GM10248 (cell line): Measurements from ENCODE around the gene AQP1.

Experiments
- CTCF ChIA-PET: fragments of 300-600 bp; sonication (Branson Sonifier 250); formaldehyde crosslinking; extraction: SDS; loops from one replicate; lab custom pipeline; 2021; ENCODE audit warnings: antibody characterized with exemption; lab: Yijun Ruan, JAX
- POLR2A ChIA-PET: fragments of 350-650 bp; sonication (Branson Sonifier 250); formaldehyde crosslinking; extraction: SDS; loops from one replicate; lab custom pipeline; 2020; ENCODE audit warnings: antibody characterized with exemption; lab: Yijun Ruan, JAX
- DNase-seq: peaks from one replicate; pipeline ENCODE4 v3.0.0; 2012; ENCODE audit errors: extremely low spot score
- TF ChIP-seq, protein P1 (sequence below): IDR thresholded peaks from 2 replicates; pipeline ENCODE4 v1.5.1; 2012; ENCODE audit warnings: mild to moderate bottlenecking, low read depth; ENCODE audit errors: extremely low read depth, missing control alignments, control extremely low read depth

The AQP1 gene

DNA sequence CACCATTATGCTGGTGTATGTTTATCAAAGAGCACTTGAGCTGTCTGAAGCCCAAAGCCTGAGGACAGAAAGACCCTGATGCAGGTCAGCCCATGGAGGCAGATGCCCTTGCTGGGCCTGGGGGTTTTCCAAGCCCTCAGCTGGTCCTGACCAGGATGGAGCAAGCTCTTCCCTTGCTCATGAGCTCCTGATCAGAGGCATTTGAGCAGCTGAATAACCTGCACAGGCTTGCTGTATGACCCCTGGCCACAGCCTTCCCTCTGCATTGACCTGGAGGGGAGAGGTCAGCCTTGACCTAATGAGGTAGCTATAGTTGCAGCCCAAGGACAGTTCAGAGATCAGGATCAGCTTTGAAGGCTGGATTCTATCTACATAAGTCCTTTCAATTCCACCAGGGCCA lies 13.0 kb downstream of the AQP1 start:
- POLR2A ChIA-PET, result no interaction called here

DNA sequence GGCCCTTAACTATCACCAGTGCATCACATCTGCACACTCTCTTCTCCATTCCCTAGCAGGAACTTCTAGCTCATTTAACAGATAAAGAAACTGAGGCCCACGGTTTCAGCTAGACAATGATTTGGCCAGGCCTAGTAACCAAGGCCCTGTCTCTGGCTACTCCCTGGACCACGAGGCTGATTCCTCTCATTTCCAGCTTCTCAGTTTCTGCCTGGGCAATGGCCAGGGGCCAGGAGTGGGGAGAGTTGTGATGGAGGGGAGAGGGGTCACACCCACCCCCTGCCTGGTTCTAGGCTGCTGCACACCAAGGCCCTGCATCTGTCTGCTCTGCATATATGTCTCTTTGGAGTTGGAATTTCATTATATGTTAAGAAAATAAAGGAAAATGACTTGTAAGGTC lies 13.5 kb downstream of the AQP1 start:
- POLR2A ChIA-PET, result no interaction called here

More for the DNA sequence above, 13.0 kb downstream of the AQP1 start:
- DNase-seq, result no peak
- TF ChIP-seq, protein P1, sequence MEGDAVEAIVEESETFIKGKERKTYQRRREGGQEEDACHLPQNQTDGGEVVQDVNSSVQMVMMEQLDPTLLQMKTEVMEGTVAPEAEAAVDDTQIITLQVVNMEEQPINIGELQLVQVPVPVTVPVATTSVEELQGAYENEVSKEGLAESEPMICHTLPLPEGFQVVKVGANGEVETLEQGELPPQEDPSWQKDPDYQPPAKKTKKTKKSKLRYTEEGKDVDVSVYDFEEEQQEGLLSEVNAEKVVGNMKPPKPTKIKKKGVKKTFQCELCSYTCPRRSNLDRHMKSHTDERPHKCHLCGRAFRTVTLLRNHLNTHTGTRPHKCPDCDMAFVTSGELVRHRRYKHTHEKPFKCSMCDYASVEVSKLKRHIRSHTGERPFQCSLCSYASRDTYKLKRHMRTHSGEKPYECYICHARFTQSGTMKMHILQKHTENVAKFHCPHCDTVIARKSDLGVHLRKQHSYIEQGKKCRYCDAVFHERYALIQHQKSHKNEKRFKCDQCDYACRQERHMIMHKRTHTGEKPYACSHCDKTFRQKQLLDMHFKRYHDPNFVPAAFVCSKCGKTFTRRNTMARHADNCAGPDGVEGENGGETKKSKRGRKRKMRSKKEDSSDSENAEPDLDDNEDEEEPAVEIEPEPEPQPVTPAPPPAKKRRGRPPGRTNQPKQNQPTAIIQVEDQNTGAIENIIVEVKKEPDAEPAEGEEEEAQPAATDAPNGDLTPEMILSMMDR, result no peak
- CTCF ChIA-PET, result interaction anchor here (1.1 to 3.1 kb wide), 3 partner anchors 12 to 59 kb away, joined by 3 to 23 read pairs (median 4); no protein-coding TSS in a partner anchor

GRCh38 chr7:30925913-30926312 lies 14.3 kb downstream of the AQP1 start:
- POLR2A ChIA-PET, result no interaction called here
- CTCF ChIA-PET, result no interaction called here
- DNase-seq, result no peak
- TF ChIP-seq, protein P1, result no peak

More for the DNA sequence above, 13.5 kb downstream of the AQP1 start:
- no peak for DNase-seq
- CTCF ChIA-PET, result interaction anchor here (1.1 to 3.1 kb wide), 3 partner anchors 13 to 58 kb away, joined by 3 to 23 read pairs (median 4); no protein-coding TSS in a partner anchor
- TF ChIP-seq, protein P1, result no peak

- POLR2A ChIA-PET, result no interaction called here
- CTCF ChIA-PET, result interaction anchor here (1.7 kb wide), 1 partner anchor 12 kb away, joined by 6 read pairs; no protein-coding TSS in a partner anchor
- TF ChIP-seq, protein P1, result no peak
- no peak for DNase-seq
Observed at GRCh38 chr7:30926313-30926712, 14.7 kb downstream of the AQP1 start.

DNA sequence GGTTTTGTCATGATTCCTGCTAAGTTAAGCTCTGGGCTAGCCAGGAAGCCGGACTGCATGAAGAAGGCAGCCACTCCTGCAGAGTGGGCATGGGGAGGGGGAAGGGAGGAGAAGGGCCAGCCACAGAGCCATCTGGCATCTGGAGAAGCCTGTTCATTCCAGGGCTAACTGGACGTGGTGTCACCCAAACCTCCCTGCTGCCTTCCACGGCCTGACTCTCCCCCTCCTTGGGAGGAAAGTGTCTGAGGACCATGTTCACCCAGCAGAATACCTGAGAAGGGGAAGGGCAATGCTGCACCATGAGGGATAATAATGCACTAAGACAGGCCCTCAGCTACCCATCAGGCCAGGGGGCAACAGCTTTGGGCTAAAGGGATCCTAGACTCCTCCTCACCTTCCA lies 15.4 kb downstream of the AQP1 start:
- CTCF ChIA-PET, result interaction anchor here (1.7 kb wide), 1 partner anchor 11 kb away, joined by 6 read pairs; no protein-coding TSS in a partner anchor
- POLR2A ChIA-PET, result no interaction called here

DNA sequence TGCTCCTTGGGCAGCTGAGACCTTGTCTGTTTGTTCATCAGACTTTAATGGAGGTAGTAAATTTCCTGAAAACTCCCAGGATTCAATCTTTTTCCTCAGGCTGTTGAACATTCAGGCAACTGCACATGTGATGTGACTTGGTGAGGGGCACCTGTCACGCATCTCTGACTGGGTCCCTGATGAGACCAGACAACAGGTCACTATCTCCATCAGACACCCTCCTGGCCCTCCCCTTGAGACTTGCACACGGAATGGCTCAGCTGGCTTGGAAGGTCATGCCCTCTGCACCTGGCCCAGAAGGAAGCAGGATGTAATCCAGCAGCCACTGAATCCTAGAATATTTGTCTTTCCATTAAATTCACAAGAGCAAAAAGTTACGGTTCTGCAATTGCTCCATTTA lies 15.9 kb downstream of the AQP1 start:
- DNase-seq, result no peak
- POLR2A ChIA-PET, result no interaction called here
- CTCF ChIA-PET, result interaction anchor here (1.7 kb wide), 1 partner anchor 11 kb away, joined by 6 read pairs; no protein-coding TSS in a partner anchor
- TF ChIP-seq, protein P1, result no peak

More for the DNA sequence above, 15.4 kb downstream of the AQP1 start:
- TF ChIP-seq, protein P1, result no peak
- no peak for DNase-seq
